ENCODE measurements around the gene CCL21.

DNA sequence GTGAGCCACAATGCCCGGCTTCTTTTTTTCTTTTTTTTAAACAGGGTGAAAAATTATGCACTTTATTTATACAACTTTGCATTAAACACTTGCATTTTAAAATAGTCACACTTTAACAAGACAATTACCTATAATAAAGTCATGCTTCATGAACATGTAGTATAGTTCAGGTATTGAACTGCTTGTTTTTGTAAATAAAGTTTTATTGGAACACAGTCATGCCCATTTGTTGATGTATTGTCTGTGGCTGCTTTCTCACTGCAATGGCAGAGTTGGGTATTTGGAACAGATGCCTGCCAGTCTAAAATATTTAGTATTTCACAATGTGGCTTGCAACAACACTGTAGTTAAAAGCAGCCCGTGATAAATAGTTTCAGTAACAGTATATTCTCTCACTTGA, 32.8 kb upstream of the CCL21 start:
- TF ChIP-seq, protein P1, sequence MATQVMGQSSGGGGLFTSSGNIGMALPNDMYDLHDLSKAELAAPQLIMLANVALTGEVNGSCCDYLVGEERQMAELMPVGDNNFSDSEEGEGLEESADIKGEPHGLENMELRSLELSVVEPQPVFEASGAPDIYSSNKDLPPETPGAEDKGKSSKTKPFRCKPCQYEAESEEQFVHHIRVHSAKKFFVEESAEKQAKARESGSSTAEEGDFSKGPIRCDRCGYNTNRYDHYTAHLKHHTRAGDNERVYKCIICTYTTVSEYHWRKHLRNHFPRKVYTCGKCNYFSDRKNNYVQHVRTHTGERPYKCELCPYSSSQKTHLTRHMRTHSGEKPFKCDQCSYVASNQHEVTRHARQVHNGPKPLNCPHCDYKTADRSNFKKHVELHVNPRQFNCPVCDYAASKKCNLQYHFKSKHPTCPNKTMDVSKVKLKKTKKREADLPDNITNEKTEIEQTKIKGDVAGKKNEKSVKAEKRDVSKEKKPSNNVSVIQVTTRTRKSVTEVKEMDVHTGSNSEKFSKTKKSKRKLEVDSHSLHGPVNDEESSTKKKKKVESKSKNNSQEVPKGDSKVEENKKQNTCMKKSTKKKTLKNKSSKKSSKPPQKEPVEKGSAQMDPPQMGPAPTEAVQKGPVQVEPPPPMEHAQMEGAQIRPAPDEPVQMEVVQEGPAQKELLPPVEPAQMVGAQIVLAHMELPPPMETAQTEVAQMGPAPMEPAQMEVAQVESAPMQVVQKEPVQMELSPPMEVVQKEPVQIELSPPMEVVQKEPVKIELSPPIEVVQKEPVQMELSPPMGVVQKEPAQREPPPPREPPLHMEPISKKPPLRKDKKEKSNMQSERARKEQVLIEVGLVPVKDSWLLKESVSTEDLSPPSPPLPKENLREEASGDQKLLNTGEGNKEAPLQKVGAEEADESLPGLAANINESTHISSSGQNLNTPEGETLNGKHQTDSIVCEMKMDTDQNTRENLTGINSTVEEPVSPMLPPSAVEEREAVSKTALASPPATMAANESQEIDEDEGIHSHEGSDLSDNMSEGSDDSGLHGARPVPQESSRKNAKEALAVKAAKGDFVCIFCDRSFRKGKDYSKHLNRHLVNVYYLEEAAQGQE (IDR thresholded peaks at IDR 0.05; ENCODE audit: low read depth): no peak
- TF ChIP-seq TEAD4 (IDR thresholded peaks at IDR 0.05) (no peak), TAF1 (IDR thresholded peaks at IDR 0.05; ENCODE audit: low read depth) (no peak), YY1 (IDR thresholded peaks at IDR 0.05; ENCODE audit: low read depth) (no peak), TCF12 (IDR thresholded peaks at IDR 0.05; ENCODE audit: low read depth) (no peak)
